IPS-18a (cell line): ENCODE results near the gene OR5L1.

Experiments used
- H3K27ac ChIP-seq: one replicate; pipeline ENCODE4 v1.5.1; 2013; ENCODE audit warnings: low read length
- H3K27me3 ChIP-seq: one replicate; pipeline ENCODE4 v1.6.1; 2013; ENCODE audit warnings: mild to moderate bottlenecking, low read length; ENCODE audit not compliant: control insufficient read depth, insufficient read depth
- H3K36me3 ChIP-seq: one replicate; pipeline ENCODE4 v1.6.1; 2013; ENCODE audit warnings: low read depth, low read length; ENCODE audit not compliant: control insufficient read depth
- H3K4me1 ChIP-seq: one replicate; pipeline ENCODE4 v1.6.1; 2013; ENCODE audit warnings: low read depth, low read length; ENCODE audit not compliant: control insufficient read depth
- H3K4me3 ChIP-seq: one replicate; pipeline ENCODE4 v1.5.1; 2013; ENCODE audit warnings: low read length
- H3K9ac ChIP-seq: one replicate; pipeline ENCODE4 v1.6.1; 2013; ENCODE audit warnings: mild to moderate bottlenecking, low read length, moderate library complexity
- H3K9me3 ChIP-seq: one replicate; pipeline ENCODE4 v1.6.1; 2013; ENCODE audit warnings: low read depth, low read length; ENCODE audit not compliant: control insufficient read depth

OR5L1 gene

GRCh38 chr11:55811067-55811466, at the start of gene OR5L1:
TSS of gene OR5L1 (plus strand) at chr11:55811367. CDS start at chr11:55811467, 100 bp downstream.
- Histone ChIP-seq H3K9ac (no peak within 1 kb of the TSS), H3K4me3 (no peak within 1 kb of the TSS), H3K36me3 (no peaks in the 10 kb centered on the region), H3K27me3 (no peaks in the 10 kb centered on the region), H3K27ac (no peak within 1 kb of the TSS), H3K4me1 (no peaks in the 10 kb centered on the region), H3K9me3 (peaks cover 75% of the 10 kb centered on the region)

GRCh38 chr11:55773138-55773537, 38.0 kb upstream of the OR5L1 start, which contains the start of gene OR5D13:
TSS of gene OR5D13 (plus strand) at chr11:55773438. CDS start at chr11:55773438, 0 bp downstream.
- Histone ChIP-seq H3K27ac (no peak within 1 kb of the TSS), H3K4me3 (no peak within 1 kb of the TSS), H3K9ac (no peak within 1 kb of the TSS), H3K36me3 (no peaks in the 10 kb centered on the region), H3K4me1 (no peaks in the 10 kb centered on the region), H3K27me3 (no peaks in the 10 kb centered on the region), H3K9me3 (peaks cover 63% of the 10 kb centered on the region)

- Histone ChIP-seq H3K27ac (no peak overlapping the region), H3K4me1 (no peaks in the 10 kb centered on the region), H3K9ac (no peak overlapping the region), H3K9me3 (peaks cover 85% of the 10 kb centered on the region), H3K4me3 (no peak overlapping the region), H3K36me3 (no peaks in the 10 kb centered on the region), H3K27me3 (no peaks in the 10 kb centered on the region)
Observed at GRCh38 chr11:55791606-55792005, 19.6 kb upstream of the OR5L1 start.

GRCh38 chr11:55793321-55793720, 17.8 kb upstream of the OR5L1 start:
- Histone ChIP-seq H3K4me1 (no peaks in the 10 kb centered on the region), H3K9ac (no peak overlapping the region), H3K4me3 (no peak overlapping the region), H3K27ac (no peak overlapping the region), H3K9me3 (peaks cover 81% of the 10 kb centered on the region), H3K36me3 (no peaks in the 10 kb centered on the region), H3K27me3 (no peaks in the 10 kb centered on the region)

GRCh38 chr11:55795256-55795655, 15.9 kb upstream of the OR5L1 start, which contains the start of gene OR5D14:
TSS of gene OR5D14 (plus strand) at chr11:55795556. CDS start at chr11:55795556, 0 bp downstream.
- Histone ChIP-seq H3K9me3 (peaks cover 86% of the 10 kb centered on the region), H3K9ac (no peak within 1 kb of the TSS)

GRCh38 chr11:55806248-55806647, 4.9 kb upstream of the OR5L1 start:
- no peaks in the 10 kb centered on the region for H3K4me1 ChIP-seq
- H3K4me3 ChIP-seq: no peak overlapping the region
- H3K36me3 ChIP-seq: no peaks in the 10 kb centered on the region
- no peak overlapping the region for H3K9ac ChIP-seq
- no peak overlapping the region for H3K27ac ChIP-seq
- H3K27me3 ChIP-seq: no peaks in the 10 kb centered on the region
- peaks cover 70% of the 10 kb centered on the region for H3K9me3 ChIP-seq

More at GRCh38 chr11:55795256-55795655, 15.9 kb upstream of the OR5L1 start, which contains the start of gene OR5D14:
- Histone ChIP-seq H3K27ac (no peak within 1 kb of the TSS), H3K36me3 (no peaks in the 10 kb centered on the region), H3K27me3 (no peaks in the 10 kb centered on the region), H3K4me3 (no peak within 1 kb of the TSS), H3K4me1 (no peaks in the 10 kb centered on the region)

GRCh38 chr11:55819330-55819729, 8.2 kb downstream of the OR5L1 start, which contains the start of gene OR5D18:
TSS of gene OR5D18 (plus strand) at chr11:55819630. CDS start at chr11:55819630, 0 bp downstream.
- no peak within 1 kb of the TSS for H3K4me3 ChIP-seq
- H3K27ac ChIP-seq: no peak within 1 kb of the TSS
- no peaks in the 10 kb centered on the region for H3K36me3 ChIP-seq
- no peaks in the 10 kb centered on the region for H3K27me3 ChIP-seq
- no peak within 1 kb of the TSS for H3K9ac ChIP-seq
- H3K9me3 ChIP-seq: peaks cover 69% of the 10 kb centered on the region
- no peaks in the 10 kb centered on the region for H3K4me1 ChIP-seq

GRCh38 chr11:55826919-55827318, 15.8 kb downstream of the OR5L1 start, which contains the start of gene OR5L2:
TSS of gene OR5L2 (plus strand) at chr11:55827219. CDS start at chr11:55827219, 0 bp downstream.
- no peaks in the 10 kb centered on the region for H3K36me3 ChIP-seq
- H3K27me3 ChIP-seq: no peaks in the 10 kb centered on the region
- H3K9me3 ChIP-seq: peaks cover 82% of the 10 kb centered on the region
- H3K4me1 ChIP-seq: no peaks in the 10 kb centered on the region
- H3K4me3 ChIP-seq: no peak within 1 kb of the TSS
- H3K9ac ChIP-seq: no peak within 1 kb of the TSS
- H3K27ac ChIP-seq: no peak within 1 kb of the TSS

GRCh38 chr11:55838452-55838851, 27.3 kb downstream of the OR5L1 start, which contains the start of gene OR5D16:
TSS of gene OR5D16 (plus strand) at chr11:55838752. CDS start at chr11:55838752, 0 bp downstream.
- no peak within 1 kb of the TSS for H3K27ac ChIP-seq
- H3K9ac ChIP-seq: no peak within 1 kb of the TSS
- no peaks in the 10 kb centered on the region for H3K36me3 ChIP-seq
- no peaks in the 10 kb centered on the region for H3K27me3 ChIP-seq
- H3K4me3 ChIP-seq: no peak within 1 kb of the TSS
- no peaks in the 10 kb centered on the region for H3K4me1 ChIP-seq
- peaks cover 59% of the 10 kb centered on the region for H3K9me3 ChIP-seq

- Histone ChIP-seq H3K4me1 (no peaks in the 10 kb centered on the region), H3K9me3 (peaks cover 62% of the 10 kb centered on the region), H3K27ac (no peak overlapping the region), H3K36me3 (no peaks in the 10 kb centered on the region), H3K27me3 (no peaks in the 10 kb centered on the region), H3K9ac (no peak overlapping the region), H3K4me3 (no peak overlapping the region)
Observed at GRCh38 chr11:55847453-55847852, 36.3 kb downstream of the OR5L1 start.

GRCh38 chr11:55849037-55849436, 37.9 kb downstream of the OR5L1 start:
- no peaks in the 10 kb centered on the region for H3K36me3 ChIP-seq
- no peaks in the 10 kb centered on the region for H3K27me3 ChIP-seq
- peaks cover 72% of the 10 kb centered on the region for H3K9me3 ChIP-seq
- no peak overlapping the region for H3K27ac ChIP-seq
- no peak overlapping the region for H3K4me3 ChIP-seq
- H3K9ac ChIP-seq: no peak overlapping the region
- no peaks in the 10 kb centered on the region for H3K4me1 ChIP-seq

- H3K27ac ChIP-seq: no peak overlapping the region
- H3K4me3 ChIP-seq: no peak overlapping the region
- H3K4me1 ChIP-seq: no peaks in the 10 kb centered on the region
- no peaks in the 10 kb centered on the region for H3K36me3 ChIP-seq
- no peaks in the 10 kb centered on the region for H3K27me3 ChIP-seq
- H3K9me3 ChIP-seq: peaks cover 72% of the 10 kb centered on the region
- no peak overlapping the region for H3K9ac ChIP-seq
Observed at GRCh38 chr11:55852141-55852540, 41.0 kb downstream of the OR5L1 start.
